H1 (cell line): Measurements from ENCODE around the gene RABIF. TPM values are rescaled to one million over a fixed set of nuclear protein-coding genes. Genes with fewer than 3 reads are reported as not detected.

Source experiments
- ATF3 ChIP-seq: IDR thresholded peaks from 2 replicates; pipeline ENCODE4 v1.6.1; 2011; ENCODE audit warnings: low read depth, mild to moderate bottlenecking, low read length; ENCODE audit not compliant: insufficient read depth
- CHD7 ChIP-seq: fragments of 300-600 bp; sonication (generic); IDR thresholded peaks from 2 replicates; pipeline ENCODE4 v1.7.1; 2012; ENCODE audit warnings: low read length, moderate library complexity, mild to moderate bottlenecking, inconsistent platforms; ENCODE audit not compliant: insufficient replicate concordance
- GTF2F1 ChIP-seq: IDR thresholded peaks from 2 replicates; pipeline ENCODE4 v1.6.1; 2012; ENCODE audit warnings: low read depth, low read length, improper control_type of control experiment, borderline replicate concordance
- HDAC6 ChIP-seq: IDR thresholded peaks from one replicate; pipeline ENCODE4 v1.7.1; 2012; ENCODE audit warnings: low read depth, mild to moderate bottlenecking, inconsistent platforms, low read length, moderate library complexity
- JUND ChIP-seq: IDR thresholded peaks from 2 replicates; pipeline ENCODE4 v1.6.1; 2011; ENCODE audit warnings: mild to moderate bottlenecking, improper control_type of control experiment, low read length
- SP2 ChIP-seq: IDR thresholded peaks from 2 replicates; pipeline ENCODE4 v1.6.1; 2012; ENCODE audit warnings: mild to moderate bottlenecking, low read length, inconsistent platforms
- SRF ChIP-seq: IDR thresholded peaks from 2 replicates; pipeline ENCODE4 v1.6.1; 2011; ENCODE audit warnings: mild to moderate bottlenecking, low read depth, low read length, moderate library complexity
- TAF1 ChIP-seq: IDR thresholded peaks from 2 replicates; pipeline ENCODE4 v1.6.1; 2011; ENCODE audit warnings: mild to moderate bottlenecking, low read depth, low read length
- polyA plus RNA-seq, 7 experiments: library from polyadenylated mRNA; depleted of rRNA in 3 of 7; stranded (reverse) in 5 of 7; unstranded in 2 of 7; fragments of >200 nt in 5 of 7; fragments of 200-250 nt in 2 of 7; gene quantifications; 1 replicate in 5 of 7; 2 replicates in 1 of 7; 4 replicates in 1 of 7; pipeline versions ENCODE4 v1.2.1 to v1.2.3, GENCODE V29; 2011 to 2013; ENCODE audit warnings: missing spikeins in 2 of 7, mixed read lengths in 2 of 7
- total RNA-seq: library from RNA; stranded (reverse); fragmentation: NEBNext Ultra II Directional; extraction: Animal tissue kit (Norgen Biotek cat#: 25700); gene quantifications from 2 replicates; pipeline ENCODE4 v1.2.1, GENCODE V29; 2021

The RABIF gene
- total and polyA plus RNA-seq, 2 of the 8 experiments (the other 6 are each of a cell fraction or from before 2014, with no cell fraction given), result 5.6 to 6.9 TPM

GRCh38 chr1:202835548-202836072 is 53.3 kb downstream of the RABIF start (continued):
- TF ChIP-seq CHD7 (no peak), HDAC6 (no peak), SRF (no peak), GTF2F1 (no peak), JUND (no peak), TAF1 (no peak), SP2 (no peak), ATF3 (no peak)
